Amygdala (tissue), 56 donors: ENCODE results near the gene EFCAB6.

Source experiments
- DNase-seq, 56 donors: peaks; one replicate each; lab custom pipeline; 2025; lab: John Stamatoyannopoulos, UW

Gene EFCAB6

GRCh38 chr22:43848366-43849171 lies 36.5 kb upstream of the EFCAB6 start:
- DNase-seq = no peak

- no peak for DNase-seq
Observed at GRCh38 chr22:43847376-43848289, 35.5 kb upstream of the EFCAB6 start.

GRCh38 chr22:43846966-43847365 lies 34.9 kb upstream of the EFCAB6 start:
- no peak for DNase-seq

GRCh38 chr22:43845981-43846380 lies 33.9 kb upstream of the EFCAB6 start:
- no peak for DNase-seq

- DNase-seq = no peak
Observed at GRCh38 chr22:43844560-43845545, 32.7 kb upstream of the EFCAB6 start.

GRCh38 chr22:43843783-43844530 lies 31.9 kb upstream of the EFCAB6 start:
- DNase-seq = no peak

- DNase-seq = no peak
Observed at GRCh38 chr22:43841742-43842141, 29.6 kb upstream of the EFCAB6 start.

GRCh38 chr22:43840851-43841250 lies 28.7 kb upstream of the EFCAB6 start:
- no peak for DNase-seq

GRCh38 chr22:43840431-43840830 lies 28.3 kb upstream of the EFCAB6 start:
- DNase-seq = no peak

GRCh38 chr22:43839781-43840180 lies 27.7 kb upstream of the EFCAB6 start:
- DNase-seq = no peak

GRCh38 chr22:43838571-43839307 lies 26.6 kb upstream of the EFCAB6 start:
- DNase-seq = no peak

GRCh38 chr22:43838161-43838560 lies 26.1 kb upstream of the EFCAB6 start:
- no peak for DNase-seq

- no peak for DNase-seq
Observed at GRCh38 chr22:43837666-43838065, 25.6 kb upstream of the EFCAB6 start.

GRCh38 chr22:43835736-43836135 lies 23.6 kb upstream of the EFCAB6 start:
- no peak for DNase-seq

- DNase-seq = no peak
Observed at GRCh38 chr22:43835166-43835565, 23.1 kb upstream of the EFCAB6 start.

GRCh38 chr22:43833286-43834240 lies 21.5 kb upstream of the EFCAB6 start:
- no peak for DNase-seq

- no peak for DNase-seq
Observed at GRCh38 chr22:43832393-43833265, 20.5 kb upstream of the EFCAB6 start.
